IMR-90 (cell line): ENCODE results near the gene MICAL2. TPM values are rescaled to one million over a fixed set of nuclear protein-coding genes. Genes with fewer than 3 reads are reported as not detected.

Source experiments
- ATAC-seq: fragments of 200-7000 bp; cut with Tn5 transposase; 2 replicates; pipeline ENCODE4 v1.9.1; 2020; ENCODE audit warnings: low read depth, mild to moderate bottlenecking, moderate library complexity
- BruUV-seq: library from RNA; stranded (reverse); fragments of 400-500 nt; replicated peaks from 2 replicates; lab custom pipeline; 2021; lab: Mats Ljungman, UMichigan
- CTCF ChIA-PET: fragments of 300-600 bp; formaldehyde crosslinking; extraction: SDS; loops from one replicate; lab custom pipeline; 2021; ENCODE audit warnings: antibody characterized with exemption; lab: Yijun Ruan, JAX
- POLR2A ChIA-PET: fragments of 300-600 bp; sonication (Branson Sonifier 250); formaldehyde crosslinking; loops from one replicate; lab custom pipeline; 2022; ENCODE audit warnings: antibody characterized with exemption; ENCODE audit not compliant: unreplicated experiment; lab: Charles Lee
- DNase-seq: peaks from one replicate; pipeline ENCODE4 v3.0.0; 2013
- H2AFZ ChIP-seq: replicated peaks from 2 replicates; pipeline ENCODE3; 2013; ENCODE audit warnings: low read length, mild to moderate bottlenecking; ENCODE audit not compliant: poor library complexity
- H2AK5ac ChIP-seq: 2 replicates; pipeline ENCODE4 v1.6.1; 2013; ENCODE audit warnings: low read depth, low read length, inconsistent platforms
- H2AK9ac ChIP-seq: replicated peaks from 2 replicates; pipeline ENCODE3; 2013; ENCODE audit warnings: mild to moderate bottlenecking, low read depth, low read length, moderate library complexity; ENCODE audit not compliant: poor library complexity
- H2BK120ac ChIP-seq: 2 replicates; pipeline ENCODE4 v1.6.1; 2013; ENCODE audit warnings: low read depth, low read length, inconsistent platforms
- H2BK15ac ChIP-seq: 3 replicates; pipeline ENCODE4 v1.6.1; 2013; ENCODE audit warnings: low read depth, low read length, inconsistent platforms
- H2BK20ac ChIP-seq: 2 replicates; pipeline ENCODE4 v1.6.1; 2013; ENCODE audit warnings: low read depth, mild to moderate bottlenecking, inconsistent platforms, low read length, moderate library complexity
- H2BK5ac ChIP-seq: 2 replicates; pipeline ENCODE4 v1.6.1; 2013; ENCODE audit warnings: mild to moderate bottlenecking, low read depth, low read length, inconsistent platforms; ENCODE audit not compliant: poor library complexity, severe bottlenecking
- H3K14ac ChIP-seq: replicated peaks from 2 replicates; pipeline ENCODE4 v1.6.1; 2013; ENCODE audit warnings: low read depth, low read length, inconsistent platforms
- H3K18ac ChIP-seq: 2 replicates; pipeline ENCODE4 v1.6.1; 2013; ENCODE audit warnings: low read depth, low read length, control low read depth
- H3K23ac ChIP-seq: 2 replicates; pipeline ENCODE4 v1.6.1; 2013; ENCODE audit warnings: low read depth, low read length, inconsistent platforms
- H3K27ac ChIP-seq: 2 replicates; pipeline ENCODE4 v1.5.1; 2013; ENCODE audit warnings: mild to moderate bottlenecking, control low read depth, low read length; ENCODE audit not compliant: insufficient read depth
- H3K27me3 ChIP-seq: 2 replicates; pipeline ENCODE4 v1.6.1; 2013; ENCODE audit warnings: low read length; ENCODE audit not compliant: control insufficient read depth, insufficient read depth
- H3K36me3 ChIP-seq: 2 replicates; pipeline ENCODE4 v1.6.1; 2013; ENCODE audit warnings: low read length, mixed read lengths; ENCODE audit not compliant: control insufficient read depth, insufficient read depth
- H3K4ac ChIP-seq: 2 replicates; pipeline ENCODE4 v1.6.1; 2013; ENCODE audit warnings: low read depth, low read length, inconsistent platforms
- H3K4me1 ChIP-seq: 2 replicates; pipeline ENCODE4 v1.6.1; 2013; ENCODE audit warnings: low read length, mixed read lengths; ENCODE audit not compliant: control insufficient read depth, insufficient read depth
- H3K4me2 ChIP-seq: 2 replicates; pipeline ENCODE4 v1.6.1; 2013; ENCODE audit warnings: low read depth, mild to moderate bottlenecking, control low read depth, low read length, moderate library complexity
- H3K4me3 ChIP-seq: 2 replicates; pipeline ENCODE4 v1.5.1; 2013; ENCODE audit warnings: low read depth, mild to moderate bottlenecking, control low read depth, low read length, moderate library complexity; ENCODE audit not compliant: insufficient read depth
- H3K56ac ChIP-seq: 2 replicates; pipeline ENCODE4 v1.6.1; 2013; ENCODE audit warnings: low read length, inconsistent platforms; ENCODE audit not compliant: insufficient read depth; ENCODE audit errors: extremely low read depth
- H3K79me1 ChIP-seq, 2 experiments: 2 replicates each; pipeline ENCODE4 v1.6.1; 2013; ENCODE audit warnings: low read length in 2 of 2, inconsistent platforms in 1 of 2, low read depth in 1 of 2
- H3K9ac ChIP-seq: 2 replicates; pipeline ENCODE4 v1.6.1; 2013; ENCODE audit warnings: low read depth, low read length, control low read depth
- H3K9me1 ChIP-seq: 2 replicates; pipeline ENCODE4 v1.6.1; 2013; ENCODE audit warnings: low read length, inconsistent platforms; ENCODE audit not compliant: insufficient read depth
- H3K9me3 ChIP-seq: 2 replicates; pipeline ENCODE4 v1.6.1; 2013; ENCODE audit warnings: low read length; ENCODE audit not compliant: control insufficient read depth, insufficient read depth
- H4K20me1 ChIP-seq: 2 replicates; pipeline ENCODE4 v1.6.1; 2013; ENCODE audit warnings: low read length, inconsistent platforms; ENCODE audit not compliant: insufficient read depth
- H4K5ac ChIP-seq: 2 replicates; pipeline ENCODE4 v1.6.1; 2013; ENCODE audit warnings: mild to moderate bottlenecking, low read depth, low read length, control low read depth
- H4K8ac ChIP-seq, 2 experiments: 2 replicates each; pipeline ENCODE4 v1.6.1; 2013; ENCODE audit warnings: low read depth in 2 of 2, low read length in 2 of 2, control low read depth in 1 of 2, inconsistent platforms in 1 of 2
- H4K91ac ChIP-seq: 2 replicates; pipeline ENCODE4 v1.6.1; 2013; ENCODE audit warnings: low read depth, low read length, inconsistent platforms; ENCODE audit not compliant: insufficient read depth
- MAZ ChIP-seq: IDR thresholded peaks from 2 replicates; pipeline ENCODE4 v1.6.1; 2012; ENCODE audit warnings: low read depth, mild to moderate bottlenecking, low read length, improper control_type of control experiment, moderate library complexity, borderline replicate concordance
- RCOR1 ChIP-seq: IDR thresholded peaks from 2 replicates; pipeline ENCODE4 v1.6.1; 2012; ENCODE audit warnings: mild to moderate bottlenecking, low read length, improper control_type of control experiment; ENCODE audit not compliant: insufficient replicate concordance
- WGBS, 2 experiments: methylation state at CpG; one replicate each; pipeline versions ENCODE4 v1.1.5 to v1.1.7; 2013; ENCODE audit warnings: missing lambda C conversion rate in 2 of 2; ENCODE audit not compliant: insufficient read length in 1 of 2; ENCODE audit errors: extremely low coverage in 2 of 2; 5-methylcytosine and 5-hydroxymethylcytosine counted together
- dilution Hi-C: fragments of 300-500 bp; cut with HindIII; formaldehyde crosslinking; loops from one replicate; pipeline ENCODE4 v1.14.3; 2018; ENCODE audit warnings: low sequenced_read_pairs; ENCODE audit not compliant: unreplicated experiment
- in situ Hi-C: fragments of 300-500 bp; cut with MboI; formaldehyde crosslinking; loops from 3 replicates; pipeline ENCODE4 v1.14.3; 2019; ENCODE audit warnings: low sequenced_read_pairs, inconsistent platforms, mixed read lengths
- intact Hi-C: fragments of 100-400 bp; cut with micrococcal nuclease; formaldehyde crosslinking; loops from 2 replicates; pipeline ENCODE4 v1.10.0; 2022
- polyA plus RNA-seq, 3 experiments: library from polyadenylated mRNA; depleted of rRNA; stranded (reverse); fragments of >200 nt; gene quantifications; 2 replicates each; pipeline ENCODE4 v1.2.3, GENCODE V29; 2012; ENCODE audit warnings: low replicate concordance in 1 of 3
- total RNA-seq: library from RNA; depleted of rRNA; stranded (reverse); fragments of >200 nt; gene quantifications from 2 replicates; pipeline ENCODE4 v1.2.3, GENCODE V29; 2012

Gene MICAL2
- total and polyA plus RNA-seq, 2 of the 4 experiments (the other 2 are of a cell fraction): 170 to 336 TPM

GRCh38 chr11:12148882-12149281 is 38.5 kb downstream of the MICAL2 start:
- in situ Hi-C loops: no loop called here

More at GRCh38 chr11:12148882-12149281, 38.5 kb downstream of the MICAL2 start:
- H4K8ac ChIP-seq: peak overlapping the region in 1 of 2 experiments; percentile 24; a peak in 3 of 4 replicates
- DNase-seq: no peak
- ATAC-seq: no peak
- POLR2A ChIA-PET: interaction anchor here (1.1 kb wide), 1 partner anchor 63 kb away, joined by 3 read pairs; no protein-coding TSS in a partner anchor
- no peak overlapping the region; the same call in 2 of the 3 replicates for H2BK15ac ChIP-seq
- no peak overlapping the region for H3K56ac ChIP-seq
- peak overlapping the region; percentile 76 for H2BK5ac ChIP-seq
- peak overlapping the region; percentile 35 for H3K23ac ChIP-seq
- H3K4me3 ChIP-seq: no peak overlapping the region
- TF ChIP-seq MAZ (no peak), RCOR1 (peak; percentile 25)
- H3K18ac ChIP-seq: no peak overlapping the region
- H4K91ac ChIP-seq: peak overlapping the region; percentile 26
- 100% methylated on average over 2 of the region's 4 CpGs; no CpG with 5 or more reads in 1 of the 2 experiments for WGBS, 2 experiments
- H3K14ac ChIP-seq: peak overlapping the region; percentile 76
- no peak overlapping the region for H2AK9ac ChIP-seq
- H3K36me3 ChIP-seq: peaks cover 9% of the 10 kb centered on the region
- peak overlapping the region; percentile 75; the same call in 1 of the 2 replicates for H2AK5ac ChIP-seq
- H4K5ac ChIP-seq: 0 out of 2 replicates have a peak overlapping the region, but pooled peaks have one; percentile 4
- dilution Hi-C loops (no loop called here), intact Hi-C loops (no loop called here)
- no peak overlapping the region for H2AFZ ChIP-seq
- H3K4me2 ChIP-seq: no peak overlapping the region
- H3K9me3 ChIP-seq: no peaks in the 10 kb centered on the region
- peak overlapping the region; percentile 11; the same call in 1 of the 2 replicates for H2BK20ac ChIP-seq
- peaks cover 34% of the 10 kb centered on the region for H3K4me1 ChIP-seq
- no peak overlapping the region for H3K27ac ChIP-seq
- H3K27me3 ChIP-seq: no peaks in the 10 kb centered on the region
- peaks cover 53% of the 10 kb centered on the region for H3K9me1 ChIP-seq
- BruUV-seq: no TSS peak
- CTCF ChIA-PET: no interaction called here
- peaks cover 54% of the 10 kb centered on the region for H4K20me1 ChIP-seq
- H3K4ac ChIP-seq: peak overlapping the region; percentile 56
- H3K9ac ChIP-seq: no peak overlapping the region
- H2BK120ac ChIP-seq: peak overlapping the region; percentile 70
- H3K79me1 ChIP-seq: peaks cover 49 to 85% of the 10 kb centered on the region in 2 experiments
